ENCODE data around the gene SLC17A8.

DNA sequence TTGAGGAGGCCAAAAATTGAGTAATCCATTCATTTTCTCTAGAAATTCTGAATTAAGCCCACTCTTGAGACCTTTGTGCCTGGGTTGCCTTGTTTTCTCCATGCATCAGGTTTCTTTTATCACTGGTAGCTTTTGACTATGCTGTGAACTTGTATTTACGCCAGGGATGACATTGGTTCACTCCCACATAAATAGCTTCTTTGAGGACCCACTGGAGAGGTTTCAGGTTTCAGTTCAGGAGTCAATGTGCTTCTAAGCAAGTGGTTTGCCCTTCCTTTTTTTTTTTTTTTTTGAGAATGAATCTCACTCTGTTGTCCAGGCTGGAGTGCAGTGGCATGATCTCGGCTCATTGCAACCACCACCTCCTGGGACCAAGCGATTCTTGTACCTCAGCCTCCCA is 10.2 kb upstream of the SLC17A8 start:
- TF ChIP-seq EZH2 (IDR thresholded peaks at IDR 0.05; ENCODE audit: borderline replicate concordance, insufficient read depth, low read length, poor library complexity, severe bottlenecking) (no peak), TAF1 (IDR thresholded peaks at IDR 0.05; ENCODE audit: low read depth) (no peak), SMC3 (conservative IDR thresholded peaks at IDR 0.05; ENCODE audit: poor library complexity) (no peak), EP300 (conservative IDR thresholded peaks at IDR 0.05; ENCODE audit: poor library complexity, severe bottlenecking) (no peak), RAD21 (conservative IDR thresholded peaks at IDR 0.05) (no peak), POLR2AphosphoS5 (IDR thresholded peaks at IDR 0.05) (no peak)
- TF ChIP-seq, protein P1, sequence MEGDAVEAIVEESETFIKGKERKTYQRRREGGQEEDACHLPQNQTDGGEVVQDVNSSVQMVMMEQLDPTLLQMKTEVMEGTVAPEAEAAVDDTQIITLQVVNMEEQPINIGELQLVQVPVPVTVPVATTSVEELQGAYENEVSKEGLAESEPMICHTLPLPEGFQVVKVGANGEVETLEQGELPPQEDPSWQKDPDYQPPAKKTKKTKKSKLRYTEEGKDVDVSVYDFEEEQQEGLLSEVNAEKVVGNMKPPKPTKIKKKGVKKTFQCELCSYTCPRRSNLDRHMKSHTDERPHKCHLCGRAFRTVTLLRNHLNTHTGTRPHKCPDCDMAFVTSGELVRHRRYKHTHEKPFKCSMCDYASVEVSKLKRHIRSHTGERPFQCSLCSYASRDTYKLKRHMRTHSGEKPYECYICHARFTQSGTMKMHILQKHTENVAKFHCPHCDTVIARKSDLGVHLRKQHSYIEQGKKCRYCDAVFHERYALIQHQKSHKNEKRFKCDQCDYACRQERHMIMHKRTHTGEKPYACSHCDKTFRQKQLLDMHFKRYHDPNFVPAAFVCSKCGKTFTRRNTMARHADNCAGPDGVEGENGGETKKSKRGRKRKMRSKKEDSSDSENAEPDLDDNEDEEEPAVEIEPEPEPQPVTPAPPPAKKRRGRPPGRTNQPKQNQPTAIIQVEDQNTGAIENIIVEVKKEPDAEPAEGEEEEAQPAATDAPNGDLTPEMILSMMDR (IDR thresholded peaks at IDR 0.05; ENCODE audit: poor library complexity, severe bottlenecking), result no peak
- TF ChIP-seq, protein P2, sequence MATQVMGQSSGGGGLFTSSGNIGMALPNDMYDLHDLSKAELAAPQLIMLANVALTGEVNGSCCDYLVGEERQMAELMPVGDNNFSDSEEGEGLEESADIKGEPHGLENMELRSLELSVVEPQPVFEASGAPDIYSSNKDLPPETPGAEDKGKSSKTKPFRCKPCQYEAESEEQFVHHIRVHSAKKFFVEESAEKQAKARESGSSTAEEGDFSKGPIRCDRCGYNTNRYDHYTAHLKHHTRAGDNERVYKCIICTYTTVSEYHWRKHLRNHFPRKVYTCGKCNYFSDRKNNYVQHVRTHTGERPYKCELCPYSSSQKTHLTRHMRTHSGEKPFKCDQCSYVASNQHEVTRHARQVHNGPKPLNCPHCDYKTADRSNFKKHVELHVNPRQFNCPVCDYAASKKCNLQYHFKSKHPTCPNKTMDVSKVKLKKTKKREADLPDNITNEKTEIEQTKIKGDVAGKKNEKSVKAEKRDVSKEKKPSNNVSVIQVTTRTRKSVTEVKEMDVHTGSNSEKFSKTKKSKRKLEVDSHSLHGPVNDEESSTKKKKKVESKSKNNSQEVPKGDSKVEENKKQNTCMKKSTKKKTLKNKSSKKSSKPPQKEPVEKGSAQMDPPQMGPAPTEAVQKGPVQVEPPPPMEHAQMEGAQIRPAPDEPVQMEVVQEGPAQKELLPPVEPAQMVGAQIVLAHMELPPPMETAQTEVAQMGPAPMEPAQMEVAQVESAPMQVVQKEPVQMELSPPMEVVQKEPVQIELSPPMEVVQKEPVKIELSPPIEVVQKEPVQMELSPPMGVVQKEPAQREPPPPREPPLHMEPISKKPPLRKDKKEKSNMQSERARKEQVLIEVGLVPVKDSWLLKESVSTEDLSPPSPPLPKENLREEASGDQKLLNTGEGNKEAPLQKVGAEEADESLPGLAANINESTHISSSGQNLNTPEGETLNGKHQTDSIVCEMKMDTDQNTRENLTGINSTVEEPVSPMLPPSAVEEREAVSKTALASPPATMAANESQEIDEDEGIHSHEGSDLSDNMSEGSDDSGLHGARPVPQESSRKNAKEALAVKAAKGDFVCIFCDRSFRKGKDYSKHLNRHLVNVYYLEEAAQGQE (IDR thresholded peaks at IDR 0.05; ENCODE audit: borderline replicate concordance), result no peak
